MM.1S (cell line): ENCODE measurements around the gene HEATR5A.
"Not testable (repeated sequence)": the region's sequence is repeated elsewhere in the genome, so short reads cannot be mapped to it uniquely, and the experiment has no call there.

Source experiments
- DNase-seq: peaks from one replicate; pipeline ENCODE4 v3.0.0-alpha.2; 2015
- H2AFZ ChIP-seq: fragments of 300-600 bp; sonication (generic); 2 replicates; pipeline ENCODE4 v1.6.0; 2016; ENCODE audit warnings: antibody characterized with exemption, low read length
- H3F3A ChIP-seq: fragments of 300-600 bp; sonication (generic); 2 replicates; pipeline ENCODE4 v1.6.1; 2016; ENCODE audit warnings: mild to moderate bottlenecking, antibody characterized with exemption, low read length, moderate library complexity, mixed read lengths; ENCODE audit not compliant: insufficient read depth
- H3K27ac ChIP-seq: fragments of 300-600 bp; sonication (generic); 2 replicates; pipeline ENCODE4 v1.5.1; 2016; ENCODE audit warnings: mild to moderate bottlenecking, low read length
- H3K27me3 ChIP-seq: fragments of 300-600 bp; sonication (generic); replicated peaks from 2 replicates; pipeline ENCODE4 v1.6.0; 2016; ENCODE audit warnings: low read length; ENCODE audit not compliant: insufficient read depth
- H3K36me3 ChIP-seq: fragments of 300-600 bp; sonication (generic); replicated peaks from 2 replicates; pipeline ENCODE4 v1.6.1; 2016; ENCODE audit warnings: mild to moderate bottlenecking, low read length, mixed read lengths; ENCODE audit not compliant: insufficient read depth
- H3K4me1 ChIP-seq: fragments of 300-600 bp; sonication (generic); 2 replicates; pipeline ENCODE4 v1.6.1; 2016; ENCODE audit warnings: low read length, mixed read lengths
- H3K4me2 ChIP-seq: fragments of 300-600 bp; sonication (generic); 2 replicates; pipeline ENCODE4 v1.6.0; 2016; ENCODE audit warnings: low read depth, low read length
- H3K4me3 ChIP-seq: fragments of 300-600 bp; sonication (generic); 2 replicates; pipeline ENCODE4 v1.5.1; 2016; ENCODE audit warnings: low read length, mixed read lengths
- H3K79me2 ChIP-seq: fragments of 300-600 bp; sonication (generic); 2 replicates; pipeline ENCODE4 v1.6.1; 2016; ENCODE audit warnings: mixed run types, low read length, mixed read lengths
- H3K9ac ChIP-seq: fragments of 300-600 bp; sonication (generic); 2 replicates; pipeline ENCODE4 v1.6.1; 2016; ENCODE audit warnings: low read length, mixed read lengths
- H3K9me2 ChIP-seq: fragments of 300-600 bp; sonication (generic); replicated peaks from 2 replicates; pipeline ENCODE4 v1.6.1; 2016; ENCODE audit warnings: mild to moderate bottlenecking, low read length, mixed read lengths; ENCODE audit not compliant: insufficient read depth
- H3K9me3 ChIP-seq: fragments of 300-600 bp; sonication (generic); replicated peaks from 2 replicates; pipeline ENCODE4 v1.6.1; 2016; ENCODE audit warnings: mild to moderate bottlenecking, low read length, mixed read lengths; ENCODE audit not compliant: insufficient read depth
- H4K20me1 ChIP-seq: fragments of 300-600 bp; sonication (generic); 2 replicates; pipeline ENCODE4 v1.6.1; 2016; ENCODE audit warnings: mild to moderate bottlenecking, low read length, moderate library complexity, mixed read lengths; ENCODE audit not compliant: insufficient read depth
- CTCF ChIP-seq: fragments of 300-600 bp; sonication (generic); IDR thresholded peaks from 2 replicates; pipeline ENCODE4 v1.5.1; 2016; ENCODE audit warnings: antibody characterized with exemption, low read length, mixed read lengths
- EZH2 ChIP-seq: fragments of 300-600 bp; sonication (generic); optimal IDR thresholded peaks from 2 replicates; pipeline ENCODE3; 2017; ENCODE audit warnings: low read depth, mild to moderate bottlenecking, antibody characterized with exemption, low read length, mixed read lengths
- EZH2phosphoT487 ChIP-seq: fragments of 300-600 bp; sonication (generic); IDR thresholded peaks from 2 replicates; pipeline ENCODE4 v1.6.1; 2018; ENCODE audit warnings: antibody characterized with exemption, low read length

Gene HEATR5A

GRCh38 chr14:31439561-31439960 lies 19.2 kb upstream of the HEATR5A start:
- no peak overlapping the region for H3K4me2 ChIP-seq
- no peak for DNase-seq

GRCh38 chr14:31437045-31437691 lies 16.8 kb upstream of the HEATR5A start:
- H2AFZ ChIP-seq, H3K4me1 ChIP-seq: not testable (repeated sequence)

More at GRCh38 chr14:31439561-31439960, 19.2 kb upstream of the HEATR5A start:
- Histone ChIP-seq H3K9me3 (no peaks in the 10 kb centered on the region), H3K27ac (no peak overlapping the region), H2AFZ (no peak overlapping the region), H3K9ac (no peak overlapping the region), H3K36me3 (no peaks in the 10 kb centered on the region), H3K4me1 (0 out of 2 replicates have a peak, but pooled peaks cover 4% of the 10 kb centered on the region), H4K20me1 (no peaks in the 10 kb centered on the region), H3K4me3 (no peak overlapping the region), H3F3A (no peaks in the 10 kb centered on the region), H3K27me3 (no peaks in the 10 kb centered on the region), H3K9me2 (no peaks in the 10 kb centered on the region), H3K79me2 (no peaks in the 10 kb centered on the region)
- TF ChIP-seq CTCF (no peak), EZH2phosphoT487 (no peak), EZH2 (no peak)

DNA sequence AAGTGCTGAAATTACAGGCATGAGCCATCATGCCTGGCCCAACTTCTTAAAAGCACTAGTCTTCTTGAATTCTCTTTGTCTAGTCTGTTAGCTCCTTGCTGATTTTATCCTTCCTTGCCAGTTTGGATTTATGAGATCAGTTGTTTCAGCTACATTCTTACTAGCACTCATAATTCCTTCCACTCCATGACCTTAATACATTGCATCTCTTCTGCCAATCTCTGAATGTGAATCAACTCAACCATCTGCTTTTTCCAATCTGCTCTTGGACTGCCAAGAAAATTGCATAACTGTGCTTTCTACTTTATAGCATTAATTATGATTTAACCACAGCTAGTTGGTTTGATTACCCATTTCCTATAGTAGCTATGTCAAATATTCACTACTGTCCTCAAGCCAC lies 14.9 kb upstream of the HEATR5A start:
- Histone ChIP-seq H3K27me3 (no peaks in the 10 kb centered on the region), H3K9me2 (no peaks in the 10 kb centered on the region), H4K20me1 (no peaks in the 10 kb centered on the region), H3K4me2 (no peak overlapping the region), H3K27ac (no peak overlapping the region), H2AFZ (no peak overlapping the region), H3K4me1 (0 out of 2 replicates have a peak, but pooled peaks cover 4% of the 10 kb centered on the region), H3F3A (no peaks in the 10 kb centered on the region), H3K9ac (no peak overlapping the region), H3K9me3 (no peaks in the 10 kb centered on the region), H3K36me3 (no peaks in the 10 kb centered on the region), H3K4me3 (no peak overlapping the region), H3K79me2 (no peaks in the 10 kb centered on the region)
- TF ChIP-seq EZH2 (no peak), CTCF (no peak), EZH2phosphoT487 (no peak)
- no peak for DNase-seq

More at GRCh38 chr14:31437045-31437691, 16.8 kb upstream of the HEATR5A start:
- not testable (repeated sequence) for H3K9ac ChIP-seq, H3K79me2 ChIP-seq, H3K4me3 ChIP-seq, H3K9me3 ChIP-seq, H3K4me2 ChIP-seq, DNase-seq, H3K9me2 ChIP-seq, H3K36me3 ChIP-seq, H4K20me1 ChIP-seq, H3K27me3 ChIP-seq, H3F3A ChIP-seq, H3K27ac ChIP-seq

- H4K20me1 ChIP-seq, result no peaks in the 10 kb centered on the region
- TF ChIP-seq EZH2phosphoT487 (no peak), CTCF (no peak), EZH2 (no peak)
- no peak for DNase-seq
These were observed 10.4 kb upstream of the HEATR5A start for GRCh38 chr14:31430634-31431264.

More at GRCh38 chr14:31430634-31431264, 10.4 kb upstream of the HEATR5A start:
- H3K4me2 ChIP-seq, result no peak overlapping the region
- H3K9me2 ChIP-seq, result no peaks in the 10 kb centered on the region
- no peaks in the 10 kb centered on the region for H3K4me1 ChIP-seq
- no peaks in the 10 kb centered on the region for H3K36me3 ChIP-seq
- H3F3A ChIP-seq, result no peaks in the 10 kb centered on the region
- H3K27ac ChIP-seq, result no peak overlapping the region
- H3K9me3 ChIP-seq, result no peaks in the 10 kb centered on the region
- no peak overlapping the region for H3K9ac ChIP-seq
- H3K4me3 ChIP-seq, result no peak overlapping the region
- H2AFZ ChIP-seq, result no peak overlapping the region
- H3K27me3 ChIP-seq, result no peaks in the 10 kb centered on the region
- no peaks in the 10 kb centered on the region for H3K79me2 ChIP-seq
